ENCODE measurements around the gene PRKG1. TPM values are rescaled to one million over a fixed set of nuclear protein-coding genes. Genes with fewer than 3 reads are reported as not detected.

Gene PRKG1
- total RNA-seq, 1 experiment from 2014 or later, result 10.4 TPM

GRCh38 chr10:51321980-51322379 lies 247.7 kb downstream of the PRKG1 start:
- no peak overlapping the region for H2BK5ac ChIP-seq (ENCODE audit: insufficient read length, low read length)
- no peaks in the 10 kb centered on the region for H3K27me3 Mint-ChIP-seq (ENCODE audit: low read depth)
- H3K23me2 ChIP-seq (ENCODE audit: insufficient read length, low read depth, low read length, poor library complexity, severe bottlenecking), result no peaks in the 10 kb centered on the region
- H3K14ac ChIP-seq (ENCODE audit: insufficient read depth, low read length), result no peak overlapping the region
- H2AFZ ChIP-seq (ENCODE audit: low read length), result no peak overlapping the region
- no peaks in the 10 kb centered on the region for H3K79me1 ChIP-seq (ENCODE audit: insufficient read depth, low read depth, low read length, poor library complexity, severe bottlenecking)
- no peak overlapping the region for H3K4ac ChIP-seq (ENCODE audit: low read depth, low read length)
- H3K36me3 Mint-ChIP-seq (ENCODE audit: insufficient read depth in 1 of 3, low read depth in 3 of 3), result peaks cover 0 to 2% (median 0%) of the 10 kb centered on the region in 3 experiments; a peak in 3 of 7 replicates
- H2BK15ac ChIP-seq (ENCODE audit: low read depth, low read length), result no peak overlapping the region
- H4K8ac ChIP-seq (replicated peaks; ENCODE audit: insufficient read length, low read depth, low read length), result no peak overlapping the region
- no peak for TF ChIP-seq CTCF (conservative IDR thresholded peaks at IDR 0.05)
- no peak overlapping the region for H4K91ac ChIP-seq (ENCODE audit: insufficient read length, low read depth, low read length)
- H2BK120ac ChIP-seq (ENCODE audit: low read depth, low read length, poor library complexity, severe bottlenecking), result no peak overlapping the region
- no peak overlapping the region for H2AK5ac ChIP-seq (ENCODE audit: insufficient read length, low read length)
- H3K4me1 Mint-ChIP-seq, result peaks cover 4% of the 10 kb centered on the region in 2 experiments; a peak in 3 of 4 replicates
- H3K79me2 ChIP-seq (ENCODE audit: insufficient read depth, low read length), result no peaks in the 10 kb centered on the region
- H3T11ph ChIP-seq (ENCODE audit: low read length), result no peak overlapping the region
- no peak overlapping the region for H2BK20ac ChIP-seq (ENCODE audit: low read depth, low read length, poor library complexity, severe bottlenecking)
- H3K23ac ChIP-seq (ENCODE audit: insufficient read length, low read depth, low read length), result no peak overlapping the region
- no peak overlapping the region for H3K56ac ChIP-seq (ENCODE audit: insufficient read length, low read depth, low read length)
- no peak overlapping the region; a peak in 1 of 7 replicates for H3K27ac Mint-ChIP-seq
- no peak overlapping the region for H3K9ac ChIP-seq (ENCODE audit: extremely low read depth, insufficient read length, low read length)
- H2BK12ac ChIP-seq (ENCODE audit: insufficient read length, low read depth, low read length), result no peak overlapping the region
- H3K18ac ChIP-seq (ENCODE audit: insufficient read length, low read depth, low read length), result no peak overlapping the region
- WGBS (ENCODE audit: extremely low coverage, insufficient read length, low lambda C conversion rate), result no CpG with 5 or more reads among the region's 3 CpGs
- H3K4me2 ChIP-seq (ENCODE audit: insufficient read depth, insufficient read length, low read length), result no peak overlapping the region
- no peak overlapping the region for H3K4me3 Mint-ChIP-seq
- no peaks in the 10 kb centered on the region for H4K20me1 ChIP-seq (ENCODE audit: control insufficient read depth, insufficient read depth, insufficient read length)
- no peak for DNase-seq
- H3K4me1 ChIP-seq (ENCODE audit: insufficient read depth, low read length), result no peaks in the 10 kb centered on the region
- no peaks in the 10 kb centered on the region for H3K9me3 Mint-ChIP-seq
- no peaks in the 10 kb centered on the region for H3K27me3 ChIP-seq (ENCODE audit: insufficient read depth, low read length)
- no peak overlapping the region for H4K5ac ChIP-seq (ENCODE audit: insufficient read length, low read depth, low read length)
- H3K9me3 ChIP-seq (ENCODE audit: control insufficient read depth, low read depth, low read length), result no peaks in the 10 kb centered on the region
- H3K27ac ChIP-seq (ENCODE audit: insufficient read length, low read depth, low read length), result no peak overlapping the region

All from H9 (cell line).